GM18502 (cell line): Measurements from ENCODE around the gene SGMS1.
"Not testable (repeated sequence)": the region's sequence is repeated elsewhere in the genome, so short reads cannot be mapped to it uniquely, and the experiment has no call there.

Experiments
- ATAC-seq: cut with Tn5 transposase; IDR thresholded peaks from one replicate; pipeline ENCODE4 v1.9.1; 2021; ENCODE audit warnings: mild to moderate bottlenecking; ENCODE audit not compliant: unreplicated experiment, poor library complexity

SGMS1 gene

GRCh38 chr10:50623663-50624412, at the start of gene SGMS1:
SGMS1 (minus strand) TSS chr10:50623956; CDS start chr10:50344114, 279,842 bp downstream.
- ATAC-seq: peak; percentile 37

- peak; percentile 71 for ATAC-seq
Measured at GRCh38 chr10:50672152-50672551, 48.4 kb upstream of the SGMS1 start.

- not testable (repeated sequence) for ATAC-seq
Measured at GRCh38 chr10:50671645-50672044, 47.9 kb upstream of the SGMS1 start.

DNA sequence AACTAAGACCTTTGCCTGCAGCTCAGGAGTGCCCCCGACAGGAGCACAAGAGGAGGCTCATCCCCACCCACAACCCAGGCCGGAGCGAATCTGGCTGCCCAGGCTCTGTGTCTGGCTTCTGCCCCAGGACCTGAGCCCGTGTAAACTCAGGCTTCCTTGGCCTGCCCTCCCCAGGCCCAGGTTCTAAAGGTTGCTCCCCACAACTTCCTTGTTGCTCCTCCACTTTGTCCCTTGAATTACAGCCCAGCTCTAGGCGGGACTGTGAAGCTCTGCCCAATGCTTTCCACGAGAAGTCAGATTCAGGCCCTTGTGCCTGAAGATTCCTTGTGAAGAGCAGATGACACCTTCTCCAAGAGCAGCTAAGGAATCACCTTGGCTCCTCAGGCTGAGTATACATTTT, 46.2 kb upstream of the SGMS1 start:
- ATAC-seq: not testable (repeated sequence)

DNA sequence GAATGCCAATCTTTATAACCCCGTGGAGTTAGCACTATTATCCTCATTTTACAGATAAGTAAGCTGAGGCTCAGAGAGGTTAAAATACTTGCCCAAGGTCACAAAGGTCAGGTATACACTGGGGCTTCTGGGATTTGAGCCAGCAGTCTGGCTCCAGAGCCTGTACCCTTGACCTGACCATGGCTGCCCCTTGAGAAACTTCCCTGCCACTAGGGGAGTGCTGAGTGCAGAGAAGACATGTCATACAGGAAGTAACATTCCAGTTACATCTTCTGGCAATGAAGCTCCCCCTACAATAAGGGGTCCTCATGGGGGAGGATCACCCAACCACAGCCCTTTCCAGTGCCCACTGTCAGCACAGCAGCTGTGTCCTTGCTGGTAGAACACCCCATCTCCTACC, 43.6 kb upstream of the SGMS1 start:
- ATAC-seq: not testable (repeated sequence)

- not testable (repeated sequence) for ATAC-seq
Measured at GRCh38 chr10:50662420-50662819, 38.7 kb upstream of the SGMS1 start.

DNA sequence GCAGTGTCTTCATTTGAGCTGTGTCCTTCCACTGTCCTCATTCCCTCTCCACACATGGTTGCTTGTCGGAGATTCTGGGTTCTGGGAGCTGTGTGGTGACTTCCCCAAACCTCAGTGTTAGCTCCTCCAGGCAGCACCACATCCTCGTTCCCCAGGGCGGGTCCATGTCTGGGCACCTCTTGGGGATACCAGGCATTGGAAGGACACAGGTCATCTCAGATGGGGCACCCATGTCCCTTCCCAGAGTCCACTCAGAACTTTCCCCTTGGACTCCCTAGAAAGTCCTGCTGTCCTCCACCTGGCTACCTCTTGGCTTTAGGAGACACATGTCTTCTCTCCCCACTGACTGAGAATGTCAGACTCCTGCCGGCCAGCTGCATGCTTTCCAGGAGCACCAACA, 37.8 kb upstream of the SGMS1 start:
- not testable (repeated sequence) for ATAC-seq

DNA sequence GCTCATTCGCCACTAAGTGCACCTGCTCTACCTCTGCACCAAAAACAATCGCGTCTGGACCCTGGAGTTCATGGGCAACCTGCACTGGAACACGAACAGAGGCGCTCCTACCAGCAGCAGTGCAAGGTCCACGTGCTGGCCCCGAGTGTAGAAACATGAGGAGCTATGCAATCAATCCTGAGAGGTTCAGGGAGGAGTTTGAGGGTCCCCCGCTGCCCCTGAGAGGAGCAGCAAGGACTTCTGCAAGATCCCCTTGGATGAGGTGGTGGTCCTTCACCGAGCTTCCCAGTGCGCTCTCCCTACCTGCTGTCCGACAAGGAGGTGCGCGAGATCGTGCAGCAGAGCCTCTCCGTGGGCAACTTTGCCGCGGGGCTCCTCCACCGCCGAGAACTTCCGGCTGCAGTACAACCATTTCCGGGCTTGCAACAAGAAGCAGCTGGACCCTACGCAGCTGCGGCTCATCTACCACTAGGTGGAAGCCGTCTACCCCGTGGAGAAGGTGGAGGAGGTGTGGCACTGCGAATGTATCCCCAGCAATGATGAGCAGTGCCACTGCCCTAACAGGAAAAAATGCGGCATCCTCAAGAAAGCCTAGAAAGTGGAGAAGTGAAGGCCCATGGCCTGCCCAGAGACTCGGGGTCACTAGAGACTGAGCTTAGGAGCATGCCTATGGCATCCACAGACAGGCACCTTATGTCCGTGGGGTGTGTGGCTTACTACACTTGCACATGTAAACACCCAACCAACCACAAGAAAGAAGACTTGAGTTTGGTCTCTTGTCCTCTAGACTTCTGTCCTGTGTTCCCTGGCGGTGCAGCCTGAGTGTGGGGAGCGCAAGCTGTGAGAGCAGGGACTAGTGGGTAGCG, 36.3 kb upstream of the SGMS1 start:
- peak; percentile 99 for ATAC-seq

DNA sequence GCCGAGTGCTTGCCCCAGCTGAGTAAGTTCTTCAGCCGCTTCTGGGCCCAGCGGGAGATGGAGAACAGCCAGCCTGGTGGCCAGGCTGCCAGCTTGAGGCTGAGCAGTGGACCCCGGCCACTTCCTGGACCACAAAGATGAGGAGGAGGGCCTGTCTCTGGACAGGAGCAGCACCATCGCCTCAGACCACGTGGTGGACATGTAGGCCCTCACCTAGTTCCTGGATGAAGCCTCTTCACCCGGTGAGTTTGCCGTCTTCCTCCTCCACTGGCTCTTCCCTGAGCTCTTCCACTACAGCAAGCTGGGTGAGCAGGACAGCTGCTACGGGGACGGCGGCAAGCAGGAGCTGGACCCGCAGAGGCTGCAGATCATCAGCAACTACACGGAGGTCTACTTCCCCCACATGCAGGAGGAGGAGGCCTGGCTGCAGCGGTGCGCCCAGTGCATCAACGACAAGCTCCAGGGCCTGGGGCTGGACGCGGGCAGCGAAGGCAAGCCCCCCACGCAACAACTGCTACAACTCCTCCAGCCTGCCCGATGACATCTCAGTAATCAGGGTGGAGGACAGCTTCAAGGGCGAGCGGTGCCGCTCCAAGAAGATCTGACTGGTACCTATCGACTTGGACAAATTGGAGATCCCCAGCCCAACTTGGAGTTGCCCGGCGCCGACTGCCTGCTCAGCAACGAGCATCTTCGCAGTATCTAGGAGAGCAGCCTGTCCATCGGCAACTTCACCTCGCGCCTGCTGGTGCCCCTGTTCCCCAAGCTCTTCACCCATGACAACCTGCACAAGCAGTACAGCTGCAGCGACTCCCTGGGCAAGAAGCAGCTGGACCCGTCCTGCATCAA, 35.5 kb upstream of the SGMS1 start:
- ATAC-seq: peak; percentile 13

GRCh38 chr10:50658165-50658564, 34.4 kb upstream of the SGMS1 start:
- no peak for ATAC-seq

DNA sequence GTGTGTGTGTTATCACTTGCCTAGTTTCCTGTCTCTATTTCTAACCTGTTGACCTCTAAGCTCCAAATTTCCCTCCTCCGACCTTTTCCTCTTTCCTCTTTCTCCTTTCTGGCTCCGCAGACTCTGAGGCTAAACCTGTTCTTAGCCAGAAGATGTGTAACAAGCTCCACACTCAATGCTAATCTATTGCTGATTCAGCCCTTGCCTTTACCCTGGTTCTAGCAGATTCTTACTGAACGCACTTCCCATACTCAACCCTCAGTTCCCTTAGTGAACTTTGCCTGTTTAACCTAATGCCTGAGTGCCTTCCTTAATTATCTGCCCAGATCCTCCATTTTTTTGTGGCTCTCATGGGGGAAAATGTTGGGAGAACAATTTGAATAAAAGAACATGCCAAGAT, 30.0 kb upstream of the SGMS1 start:
- ATAC-seq: no peak

- peak; percentile 39 for ATAC-seq
Measured at GRCh38 chr10:50653142-50653541, 29.4 kb upstream of the SGMS1 start.

GRCh38 chr10:50651808-50652207, 28.1 kb upstream of the SGMS1 start:
- ATAC-seq: no peak

GRCh38 chr10:50650481-50650880, 26.7 kb upstream of the SGMS1 start:
- ATAC-seq: no peak

DNA sequence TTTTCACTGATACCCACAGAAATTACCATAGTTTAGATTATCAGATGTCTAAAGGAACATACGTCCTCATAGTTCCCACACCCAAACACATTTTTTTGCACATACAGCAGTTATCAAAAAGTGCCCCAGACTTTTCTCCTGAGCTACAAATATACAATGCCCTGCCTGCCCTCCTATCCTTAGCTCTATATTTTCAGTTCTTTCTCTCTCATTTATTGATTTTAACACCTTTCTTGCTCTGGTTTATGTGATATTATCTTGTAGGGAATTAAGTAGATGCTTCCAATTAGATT, 25.1 kb upstream of the SGMS1 start:
- no peak for ATAC-seq

GRCh38 chr10:50648089-50648934, 24.6 kb upstream of the SGMS1 start:
- ATAC-seq: peak; percentile 64

DNA sequence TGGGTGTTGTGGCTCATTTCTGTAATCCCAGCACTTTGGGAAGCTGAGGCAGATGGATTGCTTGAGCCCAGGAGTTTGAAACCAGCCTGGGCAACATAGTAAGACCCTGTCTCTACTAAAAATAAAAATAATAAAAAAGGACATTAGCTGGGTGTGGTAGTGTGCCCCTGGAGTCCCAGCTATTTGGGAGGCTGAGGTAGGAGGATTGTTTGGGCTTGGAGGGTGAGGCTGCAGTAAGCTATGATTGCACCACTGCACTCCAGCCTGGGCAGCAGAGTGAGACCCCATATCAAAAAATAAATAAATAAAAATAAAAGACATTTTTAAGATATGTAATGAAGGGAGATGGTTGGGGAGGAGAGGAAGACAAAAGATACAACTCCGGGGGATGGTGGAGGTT, 23.6 kb upstream of the SGMS1 start:
- ATAC-seq: not testable (repeated sequence)

DNA sequence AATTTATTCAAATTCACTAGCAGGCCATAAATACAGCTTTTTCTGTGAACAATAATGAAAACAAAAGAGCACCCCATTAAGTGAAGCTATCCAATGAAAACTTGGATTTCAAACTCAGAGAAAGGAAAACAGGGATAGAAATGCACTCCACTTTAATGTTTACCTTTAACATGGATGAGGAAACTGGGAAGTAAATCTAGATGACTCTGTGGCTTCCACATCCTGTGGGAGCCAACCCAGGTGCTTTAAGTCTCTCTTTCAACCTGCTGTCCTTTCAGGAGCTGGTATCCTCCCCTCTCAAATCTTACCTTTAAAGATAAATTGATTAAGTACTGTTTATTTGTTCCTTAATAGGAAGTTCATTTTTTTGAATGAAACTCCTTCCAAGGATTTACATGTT, 21.5 kb upstream of the SGMS1 start:
- no peak for ATAC-seq

DNA sequence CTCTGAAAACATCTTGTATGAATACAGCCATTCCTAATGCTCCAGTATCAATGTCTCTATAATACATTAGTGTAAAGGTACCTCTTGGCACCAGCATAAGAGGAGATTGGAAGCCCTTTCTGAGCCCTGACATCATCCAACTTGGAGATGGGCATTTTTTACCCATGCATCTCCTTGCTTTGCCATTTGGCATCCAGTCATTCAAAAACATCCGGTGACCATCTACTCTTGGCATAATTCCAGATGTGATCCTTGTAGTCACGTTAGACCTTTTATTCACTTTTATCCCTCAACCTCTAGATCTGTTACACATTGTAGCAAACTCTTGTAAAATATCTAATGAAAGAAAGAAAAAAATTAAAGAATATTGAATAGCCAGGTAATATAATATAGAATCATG, 17.9 kb upstream of the SGMS1 start:
- no peak for ATAC-seq

- ATAC-seq: no peak
Measured at GRCh38 chr10:50640238-50640637, 16.5 kb upstream of the SGMS1 start.
